Keratinocyte (primary cell): Measurements from ENCODE around the gene METTL1. TPM values are rescaled to one million over a fixed set of nuclear protein-coding genes. Genes with fewer than 3 reads are reported as not detected.
"Not testable (repeated sequence)": the region's sequence is repeated elsewhere in the genome, so short reads cannot be mapped to it uniquely, and the experiment has no call there.

Experiments used
- DNase-seq: peaks from one replicate; pipeline ENCODE4 v3.0.0-alpha.2; 2011; ENCODE audit warnings: low read depth, missing footprints, low spot score
- FAIRE-seq: peaks from 2 replicates; lab custom pipeline; 2011; peaks lifted over from hg19 to GRCh38; lab: Jason Lieb, UNC
- H2AFZ ChIP-seq: 2 replicates; pipeline ENCODE4 v1.6.0; 2012; ENCODE audit warnings: low read length, control low read depth, inconsistent platforms; ENCODE audit not compliant: control insufficient read depth
- H3K27ac ChIP-seq: 2 replicates; pipeline ENCODE4 v1.5.1; 2011; ENCODE audit warnings: low read length; ENCODE audit not compliant: control insufficient read depth, insufficient read depth
- H3K27me3 ChIP-seq: 3 replicates; pipeline ENCODE4 v1.6.0; 2011; ENCODE audit warnings: low read length; ENCODE audit not compliant: control insufficient read depth, insufficient read depth; ENCODE audit errors: extremely low read depth
- H3K36me3 ChIP-seq, 2 experiments: 2 replicates in 1 of 2; 3 replicates in 1 of 2; pipeline ENCODE4 v1.5.1; 2011; ENCODE audit warnings: low read length in 2 of 2, mild to moderate bottlenecking in 1 of 2; ENCODE audit not compliant: control insufficient read depth in 2 of 2, insufficient read depth in 2 of 2; ENCODE audit errors: extremely low read depth in 1 of 2
- H3K4me1 ChIP-seq: 3 replicates; pipeline ENCODE4 v1.5.1; 2011; ENCODE audit warnings: low read length; ENCODE audit not compliant: control insufficient read depth, insufficient read depth; ENCODE audit errors: extremely low read depth
- H3K4me2 ChIP-seq: 3 replicates; pipeline ENCODE4 v1.6.0; 2011; ENCODE audit warnings: low read depth, low read length; ENCODE audit not compliant: control insufficient read depth, insufficient read depth; ENCODE audit errors: extremely low read depth
- H3K4me3 ChIP-seq, 3 experiments: fragments of 200-600 bp in 1 of 3; sonication (generic) in 1 of 3; 2 replicates in 2 of 3; 3 replicates in 1 of 3; pipeline ENCODE4 v1.5.1; 2011 to 2016; ENCODE audit warnings: low read length in 3 of 3, mild to moderate bottlenecking in 3 of 3, control low read depth in 2 of 3, inconsistent platforms in 1 of 3, low read depth in 1 of 3, mixed read lengths in 1 of 3, mixed run types in 1 of 3, moderate library complexity in 1 of 3; ENCODE audit not compliant: control insufficient read depth in 2 of 3, insufficient read depth in 2 of 3; ENCODE audit errors: extremely low read depth in 1 of 3
- H3K79me2 ChIP-seq: 2 replicates; pipeline ENCODE4 v1.6.0; 2012; ENCODE audit warnings: low read length; ENCODE audit not compliant: control insufficient read depth, insufficient read depth
- H3K9ac ChIP-seq: 3 replicates; pipeline ENCODE4 v1.6.0; 2011; ENCODE audit warnings: low read length; ENCODE audit not compliant: control insufficient read depth, insufficient read depth; ENCODE audit errors: extremely low read depth
- H3K9me1 ChIP-seq: 3 replicates; pipeline ENCODE4 v1.6.0; 2011; ENCODE audit warnings: low read length; ENCODE audit not compliant: control insufficient read depth, insufficient read depth; ENCODE audit errors: extremely low read depth
- H3K9me3 ChIP-seq: 2 replicates; pipeline ENCODE4 v1.5.1; 2012; ENCODE audit warnings: low read depth, low read length; ENCODE audit not compliant: control insufficient read depth
- H4K20me1 ChIP-seq: 3 replicates; pipeline ENCODE4 v1.6.0; 2011; ENCODE audit warnings: low read length; ENCODE audit not compliant: control insufficient read depth, insufficient read depth; ENCODE audit errors: extremely low read depth
- EZH2 ChIP-seq: IDR thresholded peaks from one replicate; pipeline ENCODE4 v1.6.1; 2012; ENCODE audit warnings: inconsistent platforms, mild to moderate bottlenecking, low read length, moderate library complexity
- dilution Hi-C: fragments of 300-500 bp; cut with MboI; formaldehyde crosslinking; loops from one replicate; pipeline ENCODE4 v1.7.0; 2020; ENCODE audit warnings: low sequenced_read_pairs; ENCODE audit not compliant: extremely low pct_ligation_motif_present
- polyA plus RNA-seq, 5 experiments: library from polyadenylated mRNA; depleted of rRNA in 3 of 5; stranded (reverse) in 3 of 5; stranded (forward) in 1 of 5; unstranded in 1 of 5; fragments of >200 nt; gene quantifications; 1 replicate in 1 of 5; 2 replicates in 3 of 5; 3 replicates in 1 of 5; pipeline versions ENCODE4 v1.2.1 to v1.2.3, GENCODE V29; 2011 to 2012; ENCODE audit warnings: missing spikeins in 2 of 5, low read depth in 1 of 5, low replicate concordance in 1 of 5
- TF ChIP-seq, protein P1 (sequence below), 3 experiments: IDR thresholded peaks in 1 of 3; conservative IDR thresholded peaks in 1 of 3; optimal IDR thresholded peaks in 1 of 3; 2 replicates in 2 of 3; 3 replicates in 1 of 3; pipeline versions ENCODE3 to v1.5.1; 2011; ENCODE audit warnings: low read length in 3 of 3, mild to moderate bottlenecking in 3 of 3, moderate library complexity in 2 of 3, control low read depth in 1 of 3, inconsistent platforms in 1 of 3; ENCODE audit not compliant: insufficient read depth in 2 of 3; ENCODE audit errors: extremely low read depth in 1 of 3

METTL1 gene
- polyA plus RNA-seq, 1 donor (not counting 4 experiments of a cell fraction or from before 2014, with no cell fraction given), result 24.5 TPM

DNA sequence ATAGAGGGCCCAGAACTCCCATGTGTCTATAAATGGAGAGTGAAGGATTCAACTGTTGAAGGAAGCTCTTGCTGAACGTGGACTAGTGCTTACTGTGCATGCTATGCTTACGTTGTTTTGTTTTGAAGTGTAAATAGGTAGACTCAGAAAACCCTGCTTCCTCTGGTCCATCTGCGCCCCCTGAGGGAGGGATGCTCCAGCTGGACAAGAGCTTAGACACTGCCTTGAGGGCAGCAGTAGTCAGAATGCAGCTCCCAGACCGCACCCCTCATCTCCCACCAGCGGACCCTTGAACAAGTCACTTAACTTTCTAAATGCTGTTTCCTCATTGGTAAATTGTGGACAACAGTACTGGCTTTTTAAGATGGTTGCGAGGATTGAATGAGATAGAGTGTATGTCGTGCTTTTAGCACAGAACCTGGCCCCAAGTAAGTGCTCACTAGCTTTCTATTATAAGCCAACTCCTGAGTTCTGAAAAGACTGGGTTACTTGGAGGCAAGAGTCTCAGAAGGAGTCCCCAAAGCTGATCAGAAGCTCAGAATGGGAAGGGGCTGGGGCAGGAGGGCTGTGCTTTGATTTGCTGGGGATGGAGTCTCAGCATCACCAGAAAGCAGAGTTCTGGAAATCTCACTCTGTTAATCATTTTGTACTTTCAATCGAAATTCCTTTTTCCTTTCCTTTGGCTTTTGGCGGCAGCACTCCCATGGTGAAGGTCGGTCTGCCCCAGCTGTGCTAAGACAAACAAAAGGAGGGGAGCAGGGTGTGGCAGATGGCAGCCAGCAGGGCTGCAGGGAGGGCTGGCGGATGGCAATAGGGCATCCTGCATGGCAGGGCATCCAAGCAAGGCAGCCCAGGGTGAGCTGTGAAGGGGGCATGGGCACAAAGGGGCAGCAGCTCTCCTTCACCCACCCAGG is 48.9 kb downstream of the METTL1 start:
- dilution Hi-C loops, result no loop called here
- no peak overlapping the region for H3K4me2 ChIP-seq
- peaks cover 4% of the 10 kb centered on the region for H3K4me1 ChIP-seq
- no peak for DNase-seq
- H3K79me2 ChIP-seq, result no peaks in the 10 kb centered on the region
- H3K9me1 ChIP-seq, result no peaks in the 10 kb centered on the region
- no peak overlapping the region for H2AFZ ChIP-seq
- no peaks in the 10 kb centered on the region for H4K20me1 ChIP-seq
- H3K9ac ChIP-seq, result no peak overlapping the region
- H3K36me3 ChIP-seq, result peaks cover 5 to 14% of the 10 kb centered on the region in 2 experiments
- TF ChIP-seq EZH2, result no peak
- TF ChIP-seq, protein P1, sequence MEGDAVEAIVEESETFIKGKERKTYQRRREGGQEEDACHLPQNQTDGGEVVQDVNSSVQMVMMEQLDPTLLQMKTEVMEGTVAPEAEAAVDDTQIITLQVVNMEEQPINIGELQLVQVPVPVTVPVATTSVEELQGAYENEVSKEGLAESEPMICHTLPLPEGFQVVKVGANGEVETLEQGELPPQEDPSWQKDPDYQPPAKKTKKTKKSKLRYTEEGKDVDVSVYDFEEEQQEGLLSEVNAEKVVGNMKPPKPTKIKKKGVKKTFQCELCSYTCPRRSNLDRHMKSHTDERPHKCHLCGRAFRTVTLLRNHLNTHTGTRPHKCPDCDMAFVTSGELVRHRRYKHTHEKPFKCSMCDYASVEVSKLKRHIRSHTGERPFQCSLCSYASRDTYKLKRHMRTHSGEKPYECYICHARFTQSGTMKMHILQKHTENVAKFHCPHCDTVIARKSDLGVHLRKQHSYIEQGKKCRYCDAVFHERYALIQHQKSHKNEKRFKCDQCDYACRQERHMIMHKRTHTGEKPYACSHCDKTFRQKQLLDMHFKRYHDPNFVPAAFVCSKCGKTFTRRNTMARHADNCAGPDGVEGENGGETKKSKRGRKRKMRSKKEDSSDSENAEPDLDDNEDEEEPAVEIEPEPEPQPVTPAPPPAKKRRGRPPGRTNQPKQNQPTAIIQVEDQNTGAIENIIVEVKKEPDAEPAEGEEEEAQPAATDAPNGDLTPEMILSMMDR (optimal IDR thresholded peaks at IDR 0.05 in 1 of 3, IDR thresholded peaks at IDR 0.05 in 1 of 3, conservative IDR thresholded peaks at IDR 0.05 in 1 of 3; ENCODE audit: extremely low read depth in 1 of 3, insufficient read depth in 2 of 3, low read length in 3 of 3), result no peak
- no peaks in the 10 kb centered on the region for H3K27me3 ChIP-seq
- no peak for FAIRE-seq
- H3K9me3 ChIP-seq, result no peaks in the 10 kb centered on the region
- no peak overlapping the region for H3K4me3 ChIP-seq
- H3K27ac ChIP-seq, result no peak overlapping the region

DNA sequence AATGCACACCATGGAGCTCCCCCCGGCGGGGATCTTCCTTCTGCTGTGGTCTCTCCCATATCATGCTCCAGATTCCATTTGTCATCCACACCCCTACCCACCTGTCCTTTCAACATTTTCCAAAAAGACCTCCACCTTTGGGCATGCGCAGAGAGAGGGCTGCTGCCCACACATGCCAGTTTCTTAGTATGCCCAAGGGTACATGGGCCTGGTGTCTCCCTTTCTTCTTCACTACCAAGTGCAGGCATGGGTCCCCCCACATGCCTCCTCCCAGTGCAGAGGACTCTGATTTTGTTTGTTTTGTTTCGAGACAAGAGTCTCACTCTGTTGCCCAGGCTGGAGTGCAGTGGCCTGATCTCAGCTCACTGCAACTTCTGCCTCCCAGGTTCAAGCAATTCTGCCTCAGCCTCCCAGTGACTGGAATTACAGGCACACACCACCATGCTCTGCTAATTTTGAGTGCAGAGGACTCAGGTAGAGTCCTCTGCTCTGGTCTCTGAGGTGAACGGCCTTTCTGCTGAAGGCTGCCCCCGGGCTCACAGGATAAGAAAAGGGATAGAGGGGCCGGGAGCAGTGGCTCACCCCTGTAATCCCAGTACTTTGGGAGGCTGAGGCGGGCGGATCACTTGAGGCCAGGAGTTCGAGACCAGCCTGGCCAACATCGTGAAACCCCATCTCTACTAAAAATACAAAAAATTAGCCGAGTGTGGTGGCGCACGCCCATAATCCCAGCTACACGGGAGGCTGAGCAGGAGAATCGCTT is 49.9 kb downstream of the METTL1 start:
- H3K4me2 ChIP-seq, dilution Hi-C loops, H3K4me1 ChIP-seq, DNase-seq, H3K4me3 ChIP-seq, FAIRE-seq, H3K9ac ChIP-seq, H3K9me1 ChIP-seq, H3K9me3 ChIP-seq, H3K27me3 ChIP-seq, H3K79me2 ChIP-seq, H2AFZ ChIP-seq, H4K20me1 ChIP-seq, H3K27ac ChIP-seq: not testable (repeated sequence)
- peaks cover 5 to 14% of the 10 kb centered on the region in 2 experiments for H3K36me3 ChIP-seq
